ENCODE measurements around the gene CPXM1.
A peak's percentile ranks its signal among the peaks of the same experiment; 100 is the strongest.

The CPXM1 gene

DNA sequence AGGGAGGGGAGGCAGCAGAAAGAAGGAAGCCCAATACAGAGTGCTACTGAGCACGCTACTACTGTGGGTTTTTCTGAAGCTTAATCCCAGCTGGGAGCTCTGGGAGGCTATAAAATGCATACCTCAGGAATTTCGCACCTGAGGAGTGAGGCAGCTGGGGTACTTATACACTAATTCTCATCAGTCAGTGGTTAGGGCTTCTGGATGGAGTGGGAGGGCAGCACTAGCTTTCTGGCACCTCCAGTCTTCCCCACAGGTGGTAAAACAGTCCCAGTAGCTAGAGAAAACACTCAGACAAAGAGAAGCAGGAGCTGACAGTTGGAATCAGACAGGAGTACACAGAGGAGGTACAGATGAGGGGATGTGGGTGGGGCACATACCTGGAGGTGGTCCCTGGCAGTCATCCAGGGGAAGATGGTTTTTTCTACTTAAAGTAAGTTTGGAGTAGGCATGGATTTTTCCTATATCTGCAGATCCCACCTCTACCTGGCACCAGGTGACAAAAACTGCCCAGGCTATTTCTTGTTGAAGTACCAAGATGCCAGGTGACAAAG, 37.8 kb downstream of the CPXM1 start:
- DNase-seq: no peak

DNA sequence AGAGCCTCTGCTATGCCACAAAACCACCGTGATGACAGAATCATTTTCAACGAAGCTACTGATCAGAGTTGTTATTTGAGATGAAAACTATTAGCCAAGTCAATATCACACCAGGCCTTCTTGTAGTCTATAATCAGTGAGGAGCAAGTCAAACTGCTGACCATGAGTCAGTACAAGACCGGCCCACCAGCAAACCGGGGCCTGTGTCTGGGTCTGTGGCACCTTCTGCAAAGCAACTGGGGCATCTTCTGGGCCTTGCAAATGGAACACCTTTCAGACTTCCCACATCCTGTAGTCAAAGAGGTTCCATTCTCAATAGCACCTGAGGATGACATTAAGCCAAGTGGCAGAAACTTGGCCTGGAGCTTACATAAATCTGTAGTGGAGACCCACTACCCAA, 38.5 kb downstream of the CPXM1 start:
- no peak for DNase-seq

DNA sequence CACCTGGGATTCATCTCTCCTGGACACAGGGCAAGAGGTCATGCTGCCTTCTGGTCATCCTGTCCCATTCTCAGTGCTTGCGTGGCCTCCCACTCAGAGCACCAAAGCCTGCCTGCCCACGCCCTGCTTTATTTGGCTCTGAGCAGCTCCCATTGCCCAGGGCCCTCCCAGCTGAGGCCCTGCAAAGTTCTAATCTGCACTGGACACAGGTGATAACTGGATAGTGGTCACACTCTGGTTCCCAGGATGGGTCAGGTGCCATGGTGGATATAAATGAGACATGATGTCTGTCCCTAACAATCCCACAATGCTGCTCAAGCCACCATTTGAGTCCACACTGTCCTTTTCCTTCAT, 39.5 kb downstream of the CPXM1 start:
- no peak for DNase-seq

DNA sequence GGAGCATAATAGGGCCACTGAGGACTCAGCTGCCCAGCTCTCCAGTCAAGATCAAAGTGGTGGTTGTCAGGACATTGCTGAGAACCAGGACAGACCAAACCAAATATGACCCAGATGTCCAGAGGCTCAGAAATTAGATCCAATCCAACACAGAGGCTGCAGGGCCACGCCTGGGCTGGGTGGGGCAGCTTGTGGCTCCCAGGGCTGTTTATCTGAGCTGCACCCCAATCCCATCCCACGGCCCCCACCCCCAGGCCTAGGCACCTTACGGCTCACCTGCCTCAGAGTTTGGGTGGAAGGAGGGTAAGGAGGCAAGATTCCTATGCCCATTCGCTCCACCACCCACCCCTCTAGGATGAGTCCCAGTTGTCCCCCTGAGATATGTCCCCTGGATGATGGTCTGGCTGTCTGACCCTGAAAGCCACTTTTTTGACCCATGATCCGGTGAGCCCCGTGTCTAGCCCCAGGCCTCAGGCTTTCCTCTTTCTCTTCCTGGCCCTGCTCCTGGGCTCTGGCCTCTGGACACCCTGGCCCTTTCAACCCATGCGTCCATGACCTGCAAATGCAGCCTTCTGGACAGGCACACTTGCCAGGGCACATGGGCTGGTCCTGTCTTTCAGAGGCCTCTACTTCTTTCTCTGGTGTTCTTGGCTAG, 40.0 kb downstream of the CPXM1 start:
- no peak for DNase-seq

DNA sequence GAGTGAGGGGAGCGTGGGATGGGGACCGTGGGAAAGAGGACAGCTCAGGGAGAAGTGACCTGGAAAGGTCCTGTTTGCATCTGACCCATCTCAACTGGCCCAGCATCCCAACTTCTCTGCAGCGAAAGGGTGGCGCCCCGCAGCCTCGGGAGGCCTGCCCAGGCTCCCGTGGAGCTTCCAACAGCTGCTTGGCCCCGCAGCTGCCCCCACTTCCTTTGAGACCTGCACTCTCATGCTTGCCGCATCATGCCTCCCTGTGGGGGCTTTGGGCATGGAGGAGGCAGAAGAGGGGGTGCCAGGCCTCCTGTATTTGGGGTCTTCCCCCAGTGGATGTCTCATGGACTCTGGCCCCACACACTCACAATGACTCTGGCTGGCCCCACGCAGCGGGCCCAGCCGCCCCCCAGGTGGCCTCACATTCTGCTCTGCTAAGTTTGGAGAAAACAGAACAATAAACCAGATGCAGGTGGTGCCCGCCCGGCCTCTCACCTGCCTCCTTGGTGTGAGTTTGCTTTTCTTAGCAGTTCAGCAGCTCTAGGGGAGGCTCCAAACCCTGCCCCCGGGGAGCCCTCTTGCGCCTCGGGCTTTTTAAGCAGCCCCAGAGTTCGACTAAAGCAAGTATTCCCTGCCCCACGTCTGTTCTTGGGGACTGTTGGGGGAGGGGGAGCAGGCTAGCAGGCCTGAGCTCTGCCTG, 40.7 kb downstream of the CPXM1 start:
- DNase-seq: no peak

DNA sequence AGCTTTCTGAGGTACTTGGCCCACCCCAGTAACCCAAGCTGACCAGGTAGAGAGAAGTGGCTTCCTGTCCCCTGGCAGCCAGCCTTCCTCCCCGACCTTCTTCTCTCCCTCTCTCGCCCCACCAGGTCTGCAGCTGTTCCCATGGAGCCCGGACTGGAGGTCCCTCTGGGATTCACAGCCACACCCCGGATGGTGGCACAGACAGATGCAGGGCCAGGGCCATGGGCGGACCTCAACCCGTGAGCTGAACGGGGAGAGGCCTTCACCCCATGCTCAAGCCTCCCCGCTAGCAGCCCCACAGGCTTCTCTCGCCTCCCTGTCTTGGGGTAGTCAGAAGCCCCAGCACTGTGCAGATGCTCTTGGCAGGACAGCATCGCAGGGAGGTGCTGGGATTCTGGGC, 41.3 kb downstream of the CPXM1 start:
- no peak for DNase-seq

DNA sequence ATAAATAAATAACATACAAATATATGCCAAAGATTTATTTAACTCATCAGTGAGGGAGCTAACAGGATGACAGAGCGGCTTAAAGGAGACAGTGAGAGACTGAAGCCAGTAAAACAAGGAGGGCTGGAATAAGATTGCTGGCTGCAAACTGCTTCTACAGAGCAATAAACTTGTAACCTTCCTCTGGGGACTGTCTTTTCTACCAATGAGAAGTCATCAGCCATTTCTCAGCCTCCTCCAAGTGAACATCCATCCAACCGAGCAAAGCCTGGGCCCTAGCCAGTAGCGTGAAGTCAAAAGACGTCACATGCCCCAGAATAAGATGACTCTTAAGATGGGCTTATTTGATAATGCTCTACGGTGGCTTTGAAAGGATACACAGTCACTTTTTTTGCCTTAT, 42.5 kb downstream of the CPXM1 start:
- DNase-seq: no peak

DNA sequence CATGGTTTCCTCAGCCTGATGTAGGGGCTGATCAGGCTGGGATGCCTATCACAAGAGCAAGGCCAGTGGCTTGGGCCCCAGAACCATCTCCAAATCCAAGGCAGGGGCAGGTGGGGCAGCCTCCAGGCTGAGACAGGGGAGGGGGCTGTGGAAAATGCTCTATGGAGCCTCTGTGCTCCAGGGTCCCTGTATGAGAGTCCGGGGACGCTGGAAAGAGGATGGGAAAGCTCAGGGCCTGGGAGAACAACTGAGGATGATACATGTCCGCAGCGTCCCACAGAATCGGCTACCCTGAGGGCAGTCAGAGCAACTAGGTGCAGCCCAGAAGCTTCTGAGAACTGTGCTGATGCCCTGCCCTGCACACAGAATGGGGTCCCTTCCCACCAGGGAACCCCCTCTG, 43.4 kb downstream of the CPXM1 start:
- DNase-seq: no peak

DNA sequence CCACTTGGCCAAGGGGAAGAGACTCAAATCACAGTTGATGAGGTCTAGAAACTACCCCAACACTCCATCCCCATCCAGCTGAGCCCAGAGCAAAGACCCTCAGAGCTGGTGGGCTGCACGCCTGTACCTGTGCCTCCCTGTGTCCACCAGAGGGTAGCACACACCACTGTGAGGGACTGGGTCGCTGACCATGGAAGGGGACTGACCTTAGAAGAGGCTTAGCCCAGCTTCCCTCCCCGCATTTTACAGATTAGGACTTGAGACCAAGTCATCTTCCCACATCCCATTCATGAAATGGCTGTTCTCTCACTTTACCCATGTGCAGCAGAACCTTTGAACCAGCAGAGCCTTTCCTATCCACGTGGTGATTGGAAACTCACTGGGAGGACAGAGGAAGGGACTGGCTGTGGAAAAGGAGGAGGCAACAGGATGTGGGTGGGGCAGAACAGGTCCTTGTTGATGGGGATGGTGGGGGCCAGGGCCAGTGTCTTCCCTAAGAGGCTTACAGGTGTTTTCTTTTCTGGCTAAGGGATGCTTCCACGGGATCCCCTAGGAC, 44.3 kb downstream of the CPXM1 start:
- peak; percentile 80 for DNase-seq

DNA sequence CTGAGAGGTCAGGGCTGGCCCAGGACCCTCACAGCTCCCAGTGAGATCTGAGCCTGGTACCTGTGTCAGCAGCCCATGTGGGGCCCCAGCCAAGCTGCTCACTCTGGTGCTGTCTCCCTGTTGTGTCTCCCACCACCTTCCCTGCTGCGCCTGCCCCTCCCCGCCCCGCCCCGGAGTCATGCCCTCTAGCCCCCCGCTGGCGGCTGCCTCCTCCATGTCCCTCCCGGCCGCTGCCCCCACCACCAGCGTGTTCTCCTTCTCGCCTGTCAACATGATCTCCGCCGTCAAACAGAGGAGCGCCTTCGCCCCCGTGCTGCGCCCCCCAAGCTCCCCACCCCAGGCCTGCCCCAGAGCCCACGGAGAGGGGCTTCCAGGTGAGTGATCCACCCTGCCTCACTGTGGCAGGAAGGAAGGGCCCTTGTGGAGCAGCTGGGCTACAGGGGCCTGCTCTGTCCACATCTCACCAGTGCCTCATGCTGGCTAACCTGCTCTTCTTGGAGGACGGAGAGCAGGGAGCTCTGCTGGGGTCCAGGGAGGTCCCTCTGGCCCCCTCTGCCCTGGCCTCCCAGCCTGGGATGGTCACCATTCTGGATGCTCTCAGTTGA, 44.9 kb downstream of the CPXM1 start:
- DNase-seq: no peak

DNA sequence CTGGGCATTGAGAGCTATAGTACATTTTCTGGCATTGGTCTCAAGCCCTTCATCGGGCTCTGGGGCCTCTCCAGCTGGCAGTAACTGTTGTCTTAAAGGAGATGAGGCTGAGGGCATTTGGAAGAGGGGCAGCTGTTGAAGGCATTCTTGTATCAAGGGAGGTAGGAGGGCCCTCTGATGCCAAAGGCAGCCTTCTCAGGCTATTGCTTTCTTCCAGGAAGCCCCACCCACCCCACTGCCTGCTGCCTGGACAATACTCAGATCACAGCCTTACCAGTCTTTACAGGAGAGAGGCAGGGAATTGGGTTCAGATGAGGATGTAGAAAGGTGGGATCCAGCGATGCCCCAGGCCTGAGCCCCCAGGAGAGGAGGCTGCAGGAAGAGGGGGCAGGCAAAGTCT, 46.0 kb downstream of the CPXM1 start:
- DNase-seq: no peak

DNA sequence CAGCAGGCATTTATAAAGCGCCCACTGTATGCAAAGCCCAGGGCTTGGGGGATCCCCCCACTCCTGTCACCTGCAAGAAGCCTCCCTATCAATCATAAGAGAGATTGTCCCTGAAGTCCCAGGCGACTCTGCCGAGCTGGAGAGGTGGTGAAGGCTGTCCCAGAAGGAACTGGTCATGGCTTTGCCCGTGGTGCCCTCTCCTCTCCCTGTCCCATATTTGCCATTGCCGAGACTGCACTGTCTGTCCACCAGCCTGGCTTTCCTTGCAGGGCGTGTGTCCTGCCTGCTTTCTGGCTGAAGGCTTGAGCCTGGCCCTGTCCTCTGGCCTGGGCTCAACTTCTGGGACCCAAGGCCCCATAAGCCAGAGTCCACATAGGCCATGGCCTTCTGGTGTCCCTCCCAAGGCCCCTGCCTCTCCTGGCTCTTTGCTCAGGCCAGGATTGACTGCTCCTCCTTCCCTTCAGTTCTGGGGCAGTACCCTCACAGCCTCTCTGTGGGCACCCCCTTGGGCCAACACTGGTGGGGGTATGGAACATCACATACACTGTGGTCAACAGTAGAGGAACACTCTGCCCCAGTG, 46.9 kb downstream of the CPXM1 start:
- DNase-seq: no peak

DNA sequence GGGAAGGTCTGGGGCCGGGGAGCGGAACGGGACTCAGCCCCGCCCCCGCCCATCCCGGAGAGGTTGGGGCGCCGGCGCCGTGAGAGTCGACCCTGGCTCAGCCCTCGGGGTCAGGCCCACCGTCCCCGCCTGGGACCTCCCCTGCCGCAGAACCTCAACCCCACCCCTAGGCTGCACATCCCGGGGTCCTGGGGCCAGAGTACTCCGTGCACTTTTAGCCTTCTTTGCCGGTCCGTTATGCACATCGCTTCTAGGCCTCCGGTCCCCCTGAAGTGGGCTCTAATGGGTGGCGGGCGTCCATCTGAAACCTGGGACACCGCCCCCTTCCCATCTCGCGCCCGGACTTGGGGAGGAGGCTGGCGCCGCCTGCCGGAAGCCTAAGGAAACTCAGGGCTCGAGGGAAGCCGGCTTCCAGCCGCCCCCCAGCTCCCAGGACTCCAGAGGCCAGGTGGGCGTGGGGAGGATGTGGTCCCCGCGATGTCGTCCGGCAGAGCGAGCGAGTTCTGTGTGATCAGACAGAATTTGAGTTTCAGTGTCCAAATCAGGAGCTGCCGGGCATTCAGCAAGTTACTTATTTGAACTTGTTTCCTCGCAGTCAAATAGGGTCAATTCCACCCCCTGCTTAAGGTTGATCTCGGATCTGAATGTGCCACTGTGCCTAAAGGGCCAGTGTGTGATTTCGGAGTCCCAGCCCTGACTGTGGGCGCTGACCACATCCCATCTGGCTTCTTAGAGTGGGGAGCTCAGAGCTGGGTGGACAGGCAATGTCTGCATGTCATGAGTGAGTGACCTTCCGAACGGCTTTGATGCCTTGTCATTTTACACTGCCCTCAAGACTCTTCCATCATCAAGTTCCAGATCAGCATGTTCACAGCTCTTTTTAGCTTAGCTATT, 47.6 kb downstream of the CPXM1 start:
- peak; percentile 55 for DNase-seq

DNA sequence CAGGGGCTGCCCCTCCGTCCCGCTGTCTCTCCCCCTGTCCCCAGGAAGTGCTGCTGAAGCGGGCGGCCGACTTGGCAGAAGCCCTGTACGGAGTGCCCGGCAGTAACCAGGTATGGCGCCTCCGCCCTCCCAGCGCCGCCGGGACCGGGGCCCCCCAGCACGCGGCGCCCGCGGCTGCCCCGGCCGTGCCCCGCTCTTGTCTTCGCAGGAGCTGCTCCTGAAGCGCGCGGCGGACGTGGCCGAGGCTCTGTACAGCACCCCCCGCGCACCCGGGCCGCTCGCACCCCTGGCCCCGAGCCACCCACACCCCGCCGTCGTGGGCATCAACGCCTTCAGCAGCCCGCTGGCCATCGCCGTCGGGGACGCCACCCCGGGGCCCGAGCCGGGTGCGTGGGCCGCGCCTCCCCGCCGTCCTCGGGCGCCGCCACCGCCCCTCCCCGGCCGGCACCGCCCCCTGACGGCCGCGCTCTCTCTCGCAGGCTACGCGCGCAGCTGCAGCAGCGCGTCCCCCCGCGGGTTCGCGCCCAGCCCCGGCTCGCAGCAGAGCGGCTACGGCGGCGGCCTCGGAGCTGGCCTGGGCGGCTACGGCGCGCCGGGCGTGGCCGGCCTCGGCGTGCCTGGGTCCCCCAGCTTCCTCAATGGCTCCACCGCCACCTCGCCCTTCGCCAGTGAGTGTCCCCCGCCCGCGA, 48.4 kb downstream of the CPXM1 start:
- DNase-seq: no peak

DNA sequence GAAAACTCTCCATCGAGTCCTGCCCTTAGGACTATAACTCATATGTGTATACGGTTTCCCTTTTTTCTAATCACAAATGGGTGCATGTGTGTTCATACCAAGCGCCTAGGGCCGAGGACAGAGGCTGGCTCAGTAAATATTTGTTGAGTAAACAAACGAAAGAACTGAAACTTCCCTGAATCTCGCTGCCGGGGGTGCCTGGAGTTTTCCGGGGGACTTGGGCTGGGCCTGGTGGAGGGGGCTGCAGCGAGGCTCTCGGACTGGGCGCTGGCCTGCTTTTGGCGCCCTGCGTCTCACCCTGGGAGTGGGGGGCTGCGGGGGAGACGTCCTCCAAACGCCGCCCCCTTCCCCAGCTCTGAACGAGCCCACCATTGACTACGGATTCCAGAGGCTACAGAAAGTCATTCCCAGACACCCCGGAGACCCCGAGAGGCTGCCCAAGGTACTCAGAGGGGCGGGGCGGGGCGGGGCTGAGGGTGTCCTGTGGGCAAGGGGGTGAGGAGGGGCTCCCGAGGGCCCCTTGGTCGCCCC, 49.0 kb downstream of the CPXM1 start:
- DNase-seq: no peak

DNA sequence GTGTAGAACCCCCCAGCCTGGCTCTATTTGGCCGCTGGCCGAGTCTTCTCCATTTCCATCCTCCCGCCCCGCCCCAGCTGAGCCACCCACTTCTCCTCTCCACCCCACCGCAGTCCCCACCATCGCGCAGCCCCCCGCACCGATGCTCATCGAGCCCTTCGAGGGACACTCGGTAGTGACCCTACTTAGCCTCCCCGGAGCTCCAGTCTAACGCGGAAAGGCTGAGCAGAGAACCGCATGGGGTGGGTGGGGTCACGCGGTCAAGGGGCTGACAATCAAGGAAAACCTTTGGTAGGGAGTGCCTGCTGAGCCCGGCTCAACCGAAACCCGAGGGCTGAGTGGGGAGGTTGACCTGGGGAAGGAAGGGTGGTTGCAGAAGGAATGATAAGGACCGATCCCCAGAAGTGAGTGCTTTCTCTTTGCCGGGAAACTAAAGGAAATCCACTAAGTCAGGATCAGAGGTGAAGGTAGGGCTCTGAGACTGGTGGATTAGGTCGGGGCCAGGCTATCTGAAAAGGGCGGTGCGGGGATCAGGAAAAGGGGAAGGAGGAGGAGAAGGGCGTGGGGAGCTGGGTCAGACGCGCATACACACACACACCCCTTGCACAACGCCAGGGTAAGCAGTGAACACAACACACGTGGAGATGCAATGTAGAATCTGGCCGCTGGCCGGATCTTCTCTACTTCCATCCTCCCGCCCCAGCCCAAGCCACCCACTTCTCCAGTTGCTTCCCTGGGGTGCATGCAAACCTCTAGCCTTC, 49.8 kb downstream of the CPXM1 start:
- DNase-seq: peak; percentile 15

DNA sequence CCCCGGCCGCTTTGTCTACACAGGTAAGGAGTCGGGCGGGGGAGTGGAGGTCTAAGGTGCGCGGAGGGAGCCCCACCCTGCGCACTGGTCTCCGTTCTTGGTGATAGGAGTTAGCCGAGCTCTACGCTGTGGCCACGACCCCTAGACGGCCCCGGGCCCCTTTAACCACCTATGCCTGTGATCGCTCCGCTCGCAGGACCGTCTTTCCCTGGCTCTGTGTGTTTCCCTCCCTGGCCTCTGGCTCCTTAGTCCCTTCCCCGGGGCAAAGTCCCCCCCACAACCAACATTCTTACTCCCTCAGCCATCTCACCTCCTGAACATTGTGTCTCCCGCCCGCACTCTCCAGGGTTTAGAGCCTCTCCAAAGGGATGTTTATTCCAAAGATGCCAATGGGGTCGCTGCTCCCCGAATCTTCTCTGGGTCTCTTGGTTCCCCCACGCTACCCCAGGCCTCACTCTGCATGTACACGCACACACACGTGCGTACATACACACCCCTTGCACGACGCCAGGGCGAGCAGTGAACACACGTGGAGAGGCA, 50.4 kb downstream of the CPXM1 start:
- no peak for DNase-seq

DNA sequence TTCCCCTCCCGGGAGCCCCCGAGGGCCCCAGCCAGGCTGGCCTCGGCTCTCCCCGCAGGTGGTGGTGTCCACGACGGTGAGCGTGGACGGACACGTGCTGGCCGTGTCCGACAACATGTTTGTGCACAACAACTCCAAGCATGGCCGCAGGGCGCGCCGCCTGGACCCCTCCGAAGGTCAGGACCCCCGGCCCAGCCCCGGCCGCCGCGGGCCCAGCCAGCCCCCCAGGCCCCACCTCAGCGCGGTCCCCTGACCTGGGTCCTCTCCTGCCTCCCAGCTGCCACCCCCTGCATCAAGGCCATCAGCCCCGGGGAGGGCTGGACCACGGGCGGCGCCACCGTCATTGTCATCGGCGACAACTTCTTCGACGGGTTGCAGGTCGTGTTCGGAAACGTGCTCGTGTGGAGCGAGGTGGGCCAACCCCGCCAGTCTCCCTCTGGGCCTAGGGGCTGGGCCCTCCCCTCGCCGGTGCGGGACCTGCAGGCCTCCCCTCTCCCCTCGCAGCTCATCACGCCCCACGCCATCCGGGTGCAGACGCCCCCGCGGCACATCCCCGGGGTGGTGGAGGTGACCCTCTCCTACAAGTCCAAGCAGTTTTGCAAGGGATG, 51.0 kb downstream of the CPXM1 start:
- DNase-seq: no peak

DNA sequence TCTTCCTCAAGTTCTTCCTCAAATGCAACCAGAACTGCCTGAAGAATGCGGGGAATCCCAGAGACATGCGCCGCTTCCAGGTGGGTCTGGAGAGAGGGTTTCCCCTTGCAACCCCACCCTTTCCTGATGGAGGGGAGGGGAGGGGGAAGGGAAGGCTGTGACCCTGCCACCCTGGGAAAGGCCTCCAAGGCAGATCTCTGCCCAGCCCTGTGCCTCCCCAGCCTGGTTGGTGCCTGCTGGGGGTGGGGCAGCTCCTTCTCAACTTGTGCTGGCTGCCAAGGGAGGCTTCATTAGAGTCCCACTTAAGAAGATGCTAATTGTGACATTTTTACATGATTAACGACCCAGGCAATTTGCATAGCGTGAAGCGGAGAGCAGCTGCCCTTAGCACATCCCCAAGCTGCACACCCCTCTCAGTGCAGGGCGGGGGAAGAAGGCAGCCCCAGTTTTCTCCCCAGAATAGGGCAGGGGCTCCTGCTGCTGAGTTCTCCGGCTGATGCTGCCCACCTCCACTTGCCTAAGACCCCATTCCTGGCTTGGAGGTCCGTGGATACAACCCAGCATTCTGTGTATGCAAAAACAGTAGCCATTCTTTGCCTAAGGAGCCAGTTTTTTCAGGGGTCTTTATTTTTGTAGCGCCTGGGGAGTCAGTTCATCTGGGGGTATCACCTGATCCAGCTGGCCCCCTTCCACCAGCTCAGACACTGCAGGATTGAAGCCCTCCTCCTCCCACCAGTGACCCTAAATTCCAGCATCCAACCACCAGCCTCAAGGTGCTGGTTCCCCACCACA, 51.7 kb downstream of the CPXM1 start:
- no peak for DNase-seq
